GM12878 (cell line): ENCODE data around the gene MRRF.

Experiments
- CTCF ChIP-seq, 3 experiments: IDR thresholded peaks in 2 of 3; conservative IDR thresholded peaks in 1 of 3; 2 replicates each; pipeline ENCODE4 v1.5.1; 2011; ENCODE audit warnings: low read depth in 3 of 3, low read length in 3 of 3, mild to moderate bottlenecking in 3 of 3, control low read depth in 2 of 3, moderate library complexity in 2 of 3, inconsistent platforms in 1 of 3, mixed read lengths in 1 of 3; ENCODE audit not compliant: control insufficient read depth in 2 of 3, insufficient read depth in 1 of 3; ENCODE audit errors: extremely low read depth in 1 of 3
- EED ChIP-seq: sonication (generic); IDR thresholded peaks from 2 replicates; pipeline ENCODE4 v1.6.1; 2016; ENCODE audit warnings: antibody characterized with exemption, low read depth
- EP300 ChIP-seq, 2 experiments: fragments of 150-350 bp in 1 of 2; IDR thresholded peaks; 2 replicates each; pipeline ENCODE4 v1.6.1; 2011 to 2012; ENCODE audit warnings: low read depth in 2 of 2, low read length in 2 of 2, borderline replicate concordance in 1 of 2, improper control_type of control experiment in 1 of 2, inconsistent platforms in 1 of 2; ENCODE audit not compliant: control insufficient read depth in 1 of 2
- MXI1 ChIP-seq: fragments of 150-350 bp; IDR thresholded peaks from 2 replicates; pipeline ENCODE4 v1.6.1; 2011; ENCODE audit warnings: low read depth, mild to moderate bottlenecking, inconsistent platforms, low read length, improper control_type of control experiment
- PBX3 ChIP-seq: IDR thresholded peaks from 2 replicates; pipeline ENCODE4 v1.6.1; 2011; ENCODE audit warnings: mild to moderate bottlenecking, low read depth, low read length, moderate library complexity; ENCODE audit not compliant: insufficient replicate concordance
- PKNOX1 ChIP-seq: fragments of 450-650 bp; IDR thresholded peaks from 2 replicates; pipeline ENCODE4 v1.6.1; 2016; ENCODE audit warnings: mild to moderate bottlenecking
- RAD21 ChIP-seq: IDR thresholded peaks from 2 replicates; pipeline ENCODE4 v1.6.1; 2011; ENCODE audit warnings: mild to moderate bottlenecking, low read depth, low read length, moderate library complexity; ENCODE audit not compliant: insufficient read depth
- RUNX3 ChIP-seq: IDR thresholded peaks from 2 replicates; pipeline ENCODE4 v1.6.1; 2012; ENCODE audit warnings: low read length, inconsistent platforms
- SP1 ChIP-seq: IDR thresholded peaks from one replicate; pipeline ENCODE4 v1.6.1; 2011; ENCODE audit warnings: low read depth, low read length

GRCh38 chr9:122274055-122274454 lies 9.4 kb downstream of the MRRF start:
- TF ChIP-seq EED, result no peak
- no peak for TF ChIP-seq EP300 (IDR thresholded peaks at IDR 0.05; ENCODE audit: borderline replicate concordance in 1 of 2, control insufficient read depth in 1 of 2, low read depth in 2 of 2, low read length in 2 of 2)
- TF ChIP-seq SP1, result no peak
- TF ChIP-seq RUNX3, result no peak
- no peak for TF ChIP-seq RAD21
- no peak for TF ChIP-seq CTCF (IDR thresholded peaks at IDR 0.05 in 2 of 3, conservative IDR thresholded peaks at IDR 0.05 in 1 of 3; ENCODE audit: control insufficient read depth in 2 of 3, extremely low read depth in 1 of 3, insufficient read depth in 1 of 3, low read depth in 3 of 3, low read length in 3 of 3)
- TF ChIP-seq MXI1, result no peak
- TF ChIP-seq PKNOX1, result no peak
- TF ChIP-seq PBX3, result no peak
